Inflammatory macrophage treated with lipopolysaccharide for 1 hour (primary cell): ENCODE data around the gene AURKAIP1.
A peak's percentile ranks its signal among the peaks of the same experiment; 100 is the strongest.

Experiments used
- DNase-seq, 2 donors: peaks; one replicate each; pipeline ENCODE4 v3.0.0-alpha.2; 2020 to 2022

Gene AURKAIP1

GRCh38 chr1:1359664-1360468, 15.1 kb downstream of the AURKAIP1 start:
- DNase-seq = no peak

- no peak for DNase-seq
Observed at GRCh38 chr1:1359308-1359663, 15.7 kb downstream of the AURKAIP1 start.

- no peak for DNase-seq
Observed at GRCh38 chr1:1358433-1359271, 16.4 kb downstream of the AURKAIP1 start, which contains the start of gene MXRA8. Gene MXRA8, minus strand, starts transcription at chr1:1358555. Its CDS starts 51 bp downstream, at chr1:1358504.

- DNase-seq = no peak
Observed at GRCh38 chr1:1357871-1358432, 17.1 kb downstream of the AURKAIP1 start.

GRCh38 chr1:1356796-1357401, 18.1 kb downstream of the AURKAIP1 start:
- no peak for DNase-seq

- DNase-seq = no peak
Observed at GRCh38 chr1:1356166-1356795, 18.7 kb downstream of the AURKAIP1 start.

GRCh38 chr1:1355416-1355815, 19.6 kb downstream of the AURKAIP1 start:
- peak; percentile 10 to 23 for DNase-seq

- DNase-seq = no peak
Observed at GRCh38 chr1:1354271-1355247, 20.4 kb downstream of the AURKAIP1 start.

GRCh38 chr1:1353389-1354151, 21.4 kb downstream of the AURKAIP1 start:
- no peak for DNase-seq

GRCh38 chr1:1352786-1353388, 22.1 kb downstream of the AURKAIP1 start:
- DNase-seq = no peak

GRCh38 chr1:1351511-1352427, 23.2 kb downstream of the AURKAIP1 start:
- DNase-seq = no peak

GRCh38 chr1:1349256-1350012, 25.6 kb downstream of the AURKAIP1 start, which contains the start of gene DVL1:
Gene DVL1, minus strand, starts transcription at chr1:1349418. Its CDS starts 353 bp downstream, at chr1:1349065.
- peak; percentile 37 to 67 for DNase-seq

- DNase-seq = peak in 1 of 2 donors; percentile 4
Observed at GRCh38 chr1:1348420-1349255, 26.4 kb downstream of the AURKAIP1 start.

- DNase-seq = no peak
Observed at GRCh38 chr1:1347663-1348419, 27.2 kb downstream of the AURKAIP1 start.

- DNase-seq = no peak
Observed at GRCh38 chr1:1347026-1347595, 27.9 kb downstream of the AURKAIP1 start.

GRCh38 chr1:1346501-1346890, 28.5 kb downstream of the AURKAIP1 start:
- DNase-seq = no peak
